Endodermal cell (in vitro differentiated cells): ENCODE results near the gene ACTN1. TPM values are rescaled to one million over a fixed set of nuclear protein-coding genes. Genes with fewer than 3 reads are reported as not detected.

Experiments used
- DNase-seq: peaks from one replicate; pipeline ENCODE4 v3.0.0-alpha.2; 2017
- H3K27ac ChIP-seq: 2 replicates; pipeline ENCODE4 v1.5.1; 2013; ENCODE audit warnings: mild to moderate bottlenecking, low read depth, low read length, moderate library complexity
- H3K27me3 ChIP-seq: 2 replicates; pipeline ENCODE4 v1.6.1; 2013; ENCODE audit warnings: mild to moderate bottlenecking, low read length, moderate library complexity; ENCODE audit not compliant: insufficient read depth, control insufficient read depth, poor library complexity, severe bottlenecking
- H3K36me3 ChIP-seq: 2 replicates; pipeline ENCODE4 v1.7.0; 2013; ENCODE audit warnings: mild to moderate bottlenecking, low read length, moderate library complexity; ENCODE audit not compliant: control insufficient read depth, insufficient read depth
- H3K4me1 ChIP-seq: one replicate; pipeline ENCODE4 v1.7.0; 2013; ENCODE audit warnings: low read length; ENCODE audit not compliant: control insufficient read depth, insufficient read depth
- H3K4me3 ChIP-seq: 2 replicates; pipeline ENCODE4 v1.5.1; 2013; ENCODE audit warnings: mild to moderate bottlenecking, low read length, moderate library complexity
- H3K9ac ChIP-seq: 2 replicates; pipeline ENCODE4 v1.6.1; 2013; ENCODE audit warnings: mild to moderate bottlenecking, low read length, moderate library complexity; ENCODE audit not compliant: poor library complexity, severe bottlenecking; ENCODE audit errors: extremely low read depth
- H3K9me3 ChIP-seq: 2 replicates; pipeline ENCODE4 v1.6.1; 2013; ENCODE audit warnings: mild to moderate bottlenecking, low read length, moderate library complexity; ENCODE audit not compliant: control insufficient read depth
- H3K27ac Mint-ChIP-seq: 2 replicates; pipeline ENCODE4 v1.8.0; 2020; ENCODE audit warnings: mixed read lengths
- H3K27me3 Mint-ChIP-seq: 2 replicates; pipeline ENCODE4 v1.8.0; 2021; ENCODE audit warnings: mild to moderate bottlenecking, mixed read lengths; ENCODE audit not compliant: insufficient read depth
- H3K36me3 Mint-ChIP-seq: 2 replicates; pipeline ENCODE4 v1.8.0; 2020; ENCODE audit warnings: low read depth, mixed read lengths
- H3K4me1 Mint-ChIP-seq: 2 replicates; pipeline ENCODE4 v1.8.0; 2020; ENCODE audit warnings: mixed read lengths
- H3K4me3 Mint-ChIP-seq: 2 replicates; pipeline ENCODE4 v1.8.0; 2020; ENCODE audit warnings: mild to moderate bottlenecking, moderate library complexity, mixed read lengths
- H3K9me3 Mint-ChIP-seq: 2 replicates; pipeline ENCODE4 v1.8.0; 2020; ENCODE audit warnings: mild to moderate bottlenecking, mixed read lengths
- WGBS, 2 experiments: methylation state at CpG; one replicate each; pipeline versions ENCODE4 v1.1.5 to v1.1.7; 2013; ENCODE audit warnings: missing lambda C conversion rate in 2 of 2, mixed read lengths in 1 of 2; ENCODE audit not compliant: insufficient coverage in 1 of 2, insufficient read length in 1 of 2; 5-methylcytosine and 5-hydroxymethylcytosine counted together
- total RNA-seq, 2 donors: library from RNA; stranded (reverse); fragmentation: NEBNext Ultra II Directional in 1 of 2; extraction: Animal tissue kit (Norgen Biotek cat#: 25700) in 1 of 2; gene quantifications; 2 replicates in 1 of 2; 3 replicates in 1 of 2; pipeline ENCODE4 v1.2.1, GENCODE V29; 2021
- TF ChIP-seq, protein P1 (sequence below): fragments of 200-600 bp; sonication (generic); conservative IDR thresholded peaks from 2 replicates; pipeline ENCODE4 v1.5.0; 2021; ENCODE audit warnings: antibody characterized with exemption, mild to moderate bottlenecking

ACTN1 gene
- total RNA-seq, 2 donors from 2014 or later, result 190 to 275 TPM

DNA sequence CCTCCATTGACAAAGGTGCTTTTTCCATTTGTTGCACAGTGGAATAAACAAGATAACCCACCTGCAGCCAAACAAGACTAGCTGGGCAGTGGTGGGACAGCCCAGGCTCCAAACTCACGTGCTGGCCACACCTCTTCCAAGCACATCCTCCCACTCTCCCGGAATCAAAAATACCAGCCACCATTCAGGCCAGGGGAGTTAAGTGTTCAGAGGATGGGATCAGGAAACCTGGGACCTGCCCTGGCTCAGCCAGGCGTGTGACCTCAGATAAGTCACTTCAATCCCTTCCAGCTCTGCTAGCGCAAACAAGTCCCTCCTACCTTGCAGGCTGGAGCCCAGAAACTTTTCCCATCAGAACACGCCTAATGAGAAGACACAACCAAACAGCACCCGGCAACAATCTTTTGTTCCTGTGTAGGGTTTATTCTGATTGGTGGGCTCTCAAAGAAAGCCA lies 43.3 kb downstream of the ACTN1 start:
- Histone ChIP-seq H3K9me3 (no peaks in the 10 kb centered on the region), H3K27ac (peak overlapping the region; percentile 5), H3K27me3 (no peaks in the 10 kb centered on the region), H3K4me3 (no peak overlapping the region), H3K4me1 (peaks cover 34% of the 10 kb centered on the region), H3K9ac (no peak overlapping the region), H3K36me3 (peaks cover 42% of the 10 kb centered on the region)
- H3K4me1 Mint-ChIP-seq, result peaks cover 53% of the 10 kb centered on the region
- no peak overlapping the region for H3K4me3 Mint-ChIP-seq
- peaks cover 8% of the 10 kb centered on the region for H3K36me3 Mint-ChIP-seq
- DNase-seq, result no peak
- H3K27me3 Mint-ChIP-seq, result no peaks in the 10 kb centered on the region
- 87 to 88% methylated on average over 4 to 5 of the region's 6 CpGs for WGBS, 2 experiments
- TF ChIP-seq, protein P1, sequence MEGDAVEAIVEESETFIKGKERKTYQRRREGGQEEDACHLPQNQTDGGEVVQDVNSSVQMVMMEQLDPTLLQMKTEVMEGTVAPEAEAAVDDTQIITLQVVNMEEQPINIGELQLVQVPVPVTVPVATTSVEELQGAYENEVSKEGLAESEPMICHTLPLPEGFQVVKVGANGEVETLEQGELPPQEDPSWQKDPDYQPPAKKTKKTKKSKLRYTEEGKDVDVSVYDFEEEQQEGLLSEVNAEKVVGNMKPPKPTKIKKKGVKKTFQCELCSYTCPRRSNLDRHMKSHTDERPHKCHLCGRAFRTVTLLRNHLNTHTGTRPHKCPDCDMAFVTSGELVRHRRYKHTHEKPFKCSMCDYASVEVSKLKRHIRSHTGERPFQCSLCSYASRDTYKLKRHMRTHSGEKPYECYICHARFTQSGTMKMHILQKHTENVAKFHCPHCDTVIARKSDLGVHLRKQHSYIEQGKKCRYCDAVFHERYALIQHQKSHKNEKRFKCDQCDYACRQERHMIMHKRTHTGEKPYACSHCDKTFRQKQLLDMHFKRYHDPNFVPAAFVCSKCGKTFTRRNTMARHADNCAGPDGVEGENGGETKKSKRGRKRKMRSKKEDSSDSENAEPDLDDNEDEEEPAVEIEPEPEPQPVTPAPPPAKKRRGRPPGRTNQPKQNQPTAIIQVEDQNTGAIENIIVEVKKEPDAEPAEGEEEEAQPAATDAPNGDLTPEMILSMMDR, result no peak
- H3K27ac Mint-ChIP-seq, result peak overlapping the region; percentile 60
- H3K9me3 Mint-ChIP-seq, result no peaks in the 10 kb centered on the region

DNA sequence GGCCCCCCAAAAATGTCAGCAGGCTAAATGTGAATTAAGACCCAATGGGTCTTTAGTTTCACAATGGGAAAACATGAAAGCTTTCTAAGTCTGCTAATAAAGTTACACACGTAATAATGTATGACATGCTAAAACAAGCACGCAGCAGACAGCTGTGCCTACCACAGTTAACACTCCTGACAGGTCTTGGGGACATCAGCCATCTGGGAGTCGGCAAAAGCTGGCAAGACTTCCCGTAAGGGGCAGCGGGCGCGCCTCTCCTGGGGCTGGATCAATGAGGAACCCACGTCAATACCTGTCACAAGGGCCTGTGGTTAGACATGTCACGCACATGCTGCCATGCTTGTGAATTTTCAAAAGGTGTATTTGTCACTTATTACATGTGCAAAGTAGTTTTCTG lies 45.0 kb downstream of the ACTN1 start:
- Histone ChIP-seq H3K27me3 (no peaks in the 10 kb centered on the region), H3K4me3 (no peak overlapping the region), H3K27ac (no peak overlapping the region), H3K9me3 (no peaks in the 10 kb centered on the region), H3K4me1 (peaks cover 23% of the 10 kb centered on the region), H3K36me3 (peaks cover 53% of the 10 kb centered on the region), H3K9ac (no peak overlapping the region)
- no peak overlapping the region for H3K4me3 Mint-ChIP-seq
- TF ChIP-seq, protein P1, result no peak
- WGBS, 2 experiments, result 98 to 99% methylated on average over 9 of the region's 9 CpGs
- H3K9me3 Mint-ChIP-seq, result no peaks in the 10 kb centered on the region
- H3K36me3 Mint-ChIP-seq, result peaks cover 8% of the 10 kb centered on the region
- peaks cover 40% of the 10 kb centered on the region for H3K4me1 Mint-ChIP-seq
- DNase-seq, result no peak
- no peak overlapping the region for H3K27ac Mint-ChIP-seq
- H3K27me3 Mint-ChIP-seq, result no peaks in the 10 kb centered on the region

DNA sequence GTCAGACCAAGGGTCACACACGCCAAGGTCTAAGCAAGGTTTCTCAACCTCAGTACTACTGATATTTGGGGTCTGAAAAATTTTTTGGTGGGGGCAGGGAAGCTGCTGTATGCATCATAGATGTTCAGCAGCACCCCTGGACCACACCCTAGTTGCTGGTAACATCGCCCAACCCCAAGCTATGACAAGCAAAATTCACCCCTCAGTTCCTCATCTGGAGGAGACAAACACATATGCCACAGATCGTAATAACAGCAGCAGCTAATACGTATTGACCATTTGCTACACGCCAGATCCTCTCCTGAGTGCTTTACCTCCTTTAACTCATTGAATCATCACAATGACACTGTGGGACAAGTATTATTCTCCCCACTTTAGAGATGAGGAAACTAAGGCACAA lies 46.4 kb downstream of the ACTN1 start:
- Mint-ChIP-seq H3K27ac (no peak overlapping the region), H3K4me1 (peaks cover 40% of the 10 kb centered on the region)

More for the DNA sequence above, 46.4 kb downstream of the ACTN1 start:
- Histone ChIP-seq H3K9me3 (no peaks in the 10 kb centered on the region), H3K27me3 (no peaks in the 10 kb centered on the region), H3K27ac (no peak overlapping the region), H3K36me3 (peaks cover 53% of the 10 kb centered on the region), H3K4me1 (peaks cover 26% of the 10 kb centered on the region), H3K9ac (no peak overlapping the region), H3K4me3 (no peak overlapping the region)
- 93 to 94% methylated on average over 5 of the region's 5 CpGs for WGBS, 2 experiments
- Mint-ChIP-seq H3K9me3 (no peaks in the 10 kb centered on the region), H3K27me3 (no peaks in the 10 kb centered on the region), H3K36me3 (peaks cover 10% of the 10 kb centered on the region), H3K4me3 (no peak overlapping the region)
- no peak for DNase-seq
- TF ChIP-seq, protein P1, result no peak
